Endometrial microvascular endothelial cells (primary cell): Measurements from ENCODE around the gene TMEM69. TPM values are rescaled to one million over a fixed set of nuclear protein-coding genes. Genes with fewer than 3 reads are reported as not detected.

Experiments used
- in situ Hi-C: cut with HindIII; loops from 2 replicates; pipeline ENCODE4 v1.10.0; 2017; ENCODE audit warnings: low sequenced_read_pairs, low pct_unique_long_range_greater_than_20kb; ENCODE audit errors: inconsistent ontology term
- total RNA-seq: library from RNA; depleted of rRNA; stranded (reverse); fragments of >200 nt; gene quantifications from one replicate; pipeline ENCODE4 v1.2.3, GENCODE V29; 2015; ENCODE audit errors: inconsistent ontology term

TMEM69 gene
- 50.3 TPM for total RNA-seq

GRCh38 chr1:45687754-45688740, at the start of gene TMEM69:
Gene TMEM69, plus strand, starts transcription at chr1:45688181. Its CDS starts 2,888 bp downstream, at chr1:45691069.
- in situ Hi-C loops: loop anchor here (25.0 kb wide), 1 partner anchor 124 kb away; the partner anchor contains the start of gene MAST2

GRCh38 chr1:45640293-45640692, 47.7 kb upstream of the TMEM69 start:
- in situ Hi-C loops: no loop called here

- in situ Hi-C loops: no loop called here
Observed at GRCh38 chr1:45643321-45643720, 44.7 kb upstream of the TMEM69 start.

- in situ Hi-C loops: no loop called here
Observed at GRCh38 chr1:45643978-45644377, 44.0 kb upstream of the TMEM69 start.

GRCh38 chr1:45644661-45645060, 43.3 kb upstream of the TMEM69 start:
- in situ Hi-C loops: no loop called here

- in situ Hi-C loops: no loop called here
Observed at GRCh38 chr1:45647248-45648021, 40.5 kb upstream of the TMEM69 start.

- in situ Hi-C loops: no loop called here
Observed at GRCh38 chr1:45654540-45655280, 33.3 kb upstream of the TMEM69 start.

GRCh38 chr1:45656573-45657226, 31.3 kb upstream of the TMEM69 start:
- in situ Hi-C loops: no loop called here

GRCh38 chr1:45658171-45658570, 29.8 kb upstream of the TMEM69 start:
- in situ Hi-C loops: no loop called here

GRCh38 chr1:45659222-45659621, 28.8 kb upstream of the TMEM69 start:
- in situ Hi-C loops: no loop called here

GRCh38 chr1:45660336-45660735, 27.6 kb upstream of the TMEM69 start:
- in situ Hi-C loops: no loop called here

- in situ Hi-C loops: no loop called here
Observed at GRCh38 chr1:45666836-45667235, 21.1 kb upstream of the TMEM69 start.

- in situ Hi-C loops: no loop called here
Observed at GRCh38 chr1:45667321-45668111, 20.5 kb upstream of the TMEM69 start.

GRCh38 chr1:45668526-45668925, 19.5 kb upstream of the TMEM69 start:
- in situ Hi-C loops: no loop called here

- in situ Hi-C loops: no loop called here
Observed at GRCh38 chr1:45669379-45669778, 18.6 kb upstream of the TMEM69 start.

GRCh38 chr1:45669859-45670655, 17.9 kb upstream of the TMEM69 start:
- in situ Hi-C loops: no loop called here

GRCh38 chr1:45673956-45674355, 14.0 kb upstream of the TMEM69 start:
- in situ Hi-C loops: no loop called here
